ENCODE measurements around the gene EFHD1. TPM values are rescaled to one million over a fixed set of nuclear protein-coding genes. Genes with fewer than 3 reads are reported as not detected.

EFHD1 gene
- total RNA-seq, 2 experiments from 2014 or later = 0.61 to 1.2 TPM

- POLR2A ChIA-PET = no interaction called here
- DNase-seq = no peak
- H3K4me1 Mint-ChIP-seq (ENCODE audit: low read depth) = no peaks in the 10 kb centered on the region
- no peak overlapping the region for H3K27ac Mint-ChIP-seq
- H3K9me3 Mint-ChIP-seq = no peaks in the 10 kb centered on the region
- peaks cover 34% of the 10 kb centered on the region for H3K27me3 Mint-ChIP-seq
- CTCF ChIA-PET = interaction anchor here (0.7 kb wide), 1 partner anchor 1025 kb away, joined by 3 read pairs; no protein-coding TSS in a partner anchor
- H3K4me3 Mint-ChIP-seq = no peak overlapping the region
- H3K36me3 Mint-ChIP-seq = no peaks in the 10 kb centered on the region
- intact Hi-C loops (cut with micrococcal nuclease) = no loop called here
Measured at GRCh38 chr2:232637866-232638583, 4.6 kb downstream of the EFHD1 start.

GRCh38 chr2:232641153-232641848 is 7.9 kb downstream of the EFHD1 start:
- H3K36me3 Mint-ChIP-seq = no peaks in the 10 kb centered on the region
- CTCF ChIA-PET = no interaction called here
- DNase-seq = no peak
- H3K4me1 Mint-ChIP-seq (ENCODE audit: low read depth) = no peaks in the 10 kb centered on the region
- POLR2A ChIA-PET = interaction anchor here (0.6 kb wide), 1 partner anchor 424 kb away, joined by 4 read pairs; no protein-coding TSS in a partner anchor
- H3K4me3 Mint-ChIP-seq = no peak overlapping the region
- H3K9me3 Mint-ChIP-seq = no peaks in the 10 kb centered on the region
- no peak overlapping the region for H3K27ac Mint-ChIP-seq
- intact Hi-C loops (cut with micrococcal nuclease) = no loop called here
- H3K27me3 Mint-ChIP-seq = peaks cover 17% of the 10 kb centered on the region

GRCh38 chr2:232643147-232643425 is 9.7 kb downstream of the EFHD1 start:
- POLR2A ChIA-PET = no interaction called here
- no peaks in the 10 kb centered on the region for H3K9me3 Mint-ChIP-seq
- H3K4me3 Mint-ChIP-seq = no peak overlapping the region
- CTCF ChIA-PET = no interaction called here
- H3K27me3 Mint-ChIP-seq = peaks cover 11% of the 10 kb centered on the region
- H3K4me1 Mint-ChIP-seq (ENCODE audit: low read depth) = no peaks in the 10 kb centered on the region
- H3K27ac Mint-ChIP-seq = no peak overlapping the region
- intact Hi-C loops (cut with micrococcal nuclease) = no loop called here
- DNase-seq = no peak
- H3K36me3 Mint-ChIP-seq = no peaks in the 10 kb centered on the region

GRCh38 chr2:232643813-232644347 is 10.5 kb downstream of the EFHD1 start:
- Mint-ChIP-seq H3K27me3 (peaks cover 5% of the 10 kb centered on the region), H3K9me3 (no peaks in the 10 kb centered on the region), H3K27ac (no peak overlapping the region), H3K4me3 (no peak overlapping the region), H3K4me1 (ENCODE audit: low read depth) (no peaks in the 10 kb centered on the region), H3K36me3 (no peaks in the 10 kb centered on the region)
- DNase-seq = no peak
- POLR2A ChIA-PET = no interaction called here
- CTCF ChIA-PET = no interaction called here
- intact Hi-C loops (cut with micrococcal nuclease) = no loop called here

GRCh38 chr2:232645061-232645460 is 11.7 kb downstream of the EFHD1 start:
- Mint-ChIP-seq H3K4me1 (ENCODE audit: low read depth) (no peaks in the 10 kb centered on the region), H3K36me3 (no peaks in the 10 kb centered on the region), H3K9me3 (no peaks in the 10 kb centered on the region), H3K4me3 (no peak overlapping the region), H3K27ac (no peak overlapping the region), H3K27me3 (no peaks in the 10 kb centered on the region)
- CTCF ChIA-PET = no interaction called here
- DNase-seq = no peak
- intact Hi-C loops (cut with micrococcal nuclease) = no loop called here
- POLR2A ChIA-PET = no interaction called here

GRCh38 chr2:232646726-232647125 is 13.3 kb downstream of the EFHD1 start:
- Mint-ChIP-seq H3K4me1 (ENCODE audit: low read depth) (no peaks in the 10 kb centered on the region), H3K4me3 (no peak overlapping the region), H3K27me3 (no peaks in the 10 kb centered on the region), H3K27ac (no peak overlapping the region), H3K9me3 (no peaks in the 10 kb centered on the region), H3K36me3 (no peaks in the 10 kb centered on the region)
- ChIA-PET POLR2A (no interaction called here), CTCF (no interaction called here)
- intact Hi-C loops (cut with micrococcal nuclease) = no loop called here
- no peak for DNase-seq

- H3K4me1 Mint-ChIP-seq (ENCODE audit: low read depth) = no peaks in the 10 kb centered on the region
- H3K27ac Mint-ChIP-seq = no peak overlapping the region
- CTCF ChIA-PET = no interaction called here
- no peak overlapping the region for H3K4me3 Mint-ChIP-seq
- no peak for DNase-seq
- no peaks in the 10 kb centered on the region for H3K9me3 Mint-ChIP-seq
- intact Hi-C loops (cut with micrococcal nuclease) = no loop called here
- POLR2A ChIA-PET = no interaction called here
- H3K27me3 Mint-ChIP-seq = no peaks in the 10 kb centered on the region
- H3K36me3 Mint-ChIP-seq = no peaks in the 10 kb centered on the region
Measured at GRCh38 chr2:232647261-232647660, 13.9 kb downstream of the EFHD1 start.

GRCh38 chr2:232649033-232649432 is 15.6 kb downstream of the EFHD1 start:
- no peaks in the 10 kb centered on the region for H3K36me3 Mint-ChIP-seq
- H3K27ac Mint-ChIP-seq = no peak overlapping the region
- no peaks in the 10 kb centered on the region for H3K4me1 Mint-ChIP-seq (ENCODE audit: low read depth)
- H3K9me3 Mint-ChIP-seq = no peaks in the 10 kb centered on the region
- no peaks in the 10 kb centered on the region for H3K27me3 Mint-ChIP-seq
- ChIA-PET POLR2A (no interaction called here), CTCF (no interaction called here)
- DNase-seq = no peak
- H3K4me3 Mint-ChIP-seq = no peak overlapping the region
- intact Hi-C loops (cut with micrococcal nuclease) = no loop called here

- CTCF ChIA-PET = no interaction called here
- no peaks in the 10 kb centered on the region for H3K27me3 Mint-ChIP-seq
- DNase-seq = no peak
Measured at GRCh38 chr2:232652505-232652851, 19.1 kb downstream of the EFHD1 start.

GRCh38 chr2:232653441-232653840 is 20.0 kb downstream of the EFHD1 start:
- H3K36me3 Mint-ChIP-seq = no peaks in the 10 kb centered on the region
- CTCF ChIA-PET = no interaction called here
- DNase-seq = no peak
- no peaks in the 10 kb centered on the region for H3K4me1 Mint-ChIP-seq (ENCODE audit: low read depth)
- H3K27ac Mint-ChIP-seq = no peak overlapping the region
- POLR2A ChIA-PET = no interaction called here
- no peaks in the 10 kb centered on the region for H3K27me3 Mint-ChIP-seq
- intact Hi-C loops (cut with micrococcal nuclease) = no loop called here
- no peaks in the 10 kb centered on the region for H3K9me3 Mint-ChIP-seq
- H3K4me3 Mint-ChIP-seq = no peak overlapping the region

More at GRCh38 chr2:232652505-232652851, 19.1 kb downstream of the EFHD1 start:
- Mint-ChIP-seq H3K27ac (no peak overlapping the region), H3K4me3 (no peak overlapping the region), H3K9me3 (no peaks in the 10 kb centered on the region), H3K36me3 (no peaks in the 10 kb centered on the region), H3K4me1 (ENCODE audit: low read depth) (no peaks in the 10 kb centered on the region)
- intact Hi-C loops (cut with micrococcal nuclease) = no loop called here
- POLR2A ChIA-PET = no interaction called here

- Mint-ChIP-seq H3K36me3 (no peaks in the 10 kb centered on the region), H3K9me3 (no peaks in the 10 kb centered on the region), H3K4me1 (ENCODE audit: low read depth) (no peaks in the 10 kb centered on the region), H3K27me3 (no peaks in the 10 kb centered on the region), H3K27ac (no peak overlapping the region), H3K4me3 (no peak overlapping the region)
- DNase-seq = no peak
- CTCF ChIA-PET = no interaction called here
- intact Hi-C loops (cut with micrococcal nuclease) = no loop called here
- POLR2A ChIA-PET = no interaction called here
Measured at GRCh38 chr2:232655392-232655791, 22.0 kb downstream of the EFHD1 start.

- no peak for DNase-seq
- H3K36me3 Mint-ChIP-seq = no peaks in the 10 kb centered on the region
- no peak overlapping the region for H3K27ac Mint-ChIP-seq
- intact Hi-C loops (cut with micrococcal nuclease) = no loop called here
- ChIA-PET CTCF (interaction anchor here (0.6 kb wide), 1 partner anchor 62 kb away, joined by 3 read pairs; no protein-coding TSS in a partner anchor), POLR2A (no interaction called here)
- no peaks in the 10 kb centered on the region for H3K27me3 Mint-ChIP-seq
- H3K9me3 Mint-ChIP-seq = no peaks in the 10 kb centered on the region
- no peaks in the 10 kb centered on the region for H3K4me1 Mint-ChIP-seq (ENCODE audit: low read depth)
- no peak overlapping the region for H3K4me3 Mint-ChIP-seq
Measured at GRCh38 chr2:232658217-232658785, 24.9 kb downstream of the EFHD1 start.

GRCh38 chr2:232659359-232659758 is 26.0 kb downstream of the EFHD1 start:
- intact Hi-C loops (cut with micrococcal nuclease) = no loop called here
- Mint-ChIP-seq H3K27ac (no peak overlapping the region), H3K9me3 (no peaks in the 10 kb centered on the region), H3K4me1 (ENCODE audit: low read depth) (no peaks in the 10 kb centered on the region), H3K36me3 (no peaks in the 10 kb centered on the region), H3K4me3 (no peak overlapping the region), H3K27me3 (no peaks in the 10 kb centered on the region)
- no peak for DNase-seq
- CTCF ChIA-PET = no interaction called here
- POLR2A ChIA-PET = no interaction called here

Data from activated CD4-positive, alpha-beta memory T cell treated with anti-CD3 and anti-CD28 coated beads for 36 hours (primary cell).